ENCODE data around the gene SPOCD1.

SPOCD1 gene

GRCh38 chr1:31788825-31789256 is 27.0 kb downstream of the SPOCD1 start:
- DNase-seq (ENCODE audit: extremely low read depth in 1 of 2, low read depth in 1 of 2) = no peak

- peak; percentile 64 to 81 for DNase-seq (ENCODE audit: extremely low read depth in 1 of 2, low read depth in 1 of 2)
These were observed 27.5 kb downstream of the SPOCD1 start for GRCh38 chr1:31788138-31788824.

GRCh38 chr1:31787786-31788137 is 28.1 kb downstream of the SPOCD1 start:
- no peak for DNase-seq (ENCODE audit: extremely low read depth in 1 of 2, low read depth in 1 of 2)

- DNase-seq (ENCODE audit: extremely low read depth in 1 of 2, low read depth in 1 of 2) = no peak
These were observed 28.6 kb downstream of the SPOCD1 start for GRCh38 chr1:31787261-31787660.

GRCh38 chr1:31786366-31787060 is 29.3 kb downstream of the SPOCD1 start:
- no peak for DNase-seq (ENCODE audit: extremely low read depth in 1 of 2, low read depth in 1 of 2)

- DNase-seq (ENCODE audit: extremely low read depth in 1 of 2, low read depth in 1 of 2) = no peak
These were observed 29.9 kb downstream of the SPOCD1 start for GRCh38 chr1:31785947-31786290.

GRCh38 chr1:31785020-31785946 is 30.5 kb downstream of the SPOCD1 start:
- DNase-seq (ENCODE audit: extremely low read depth in 1 of 2, low read depth in 1 of 2) = no peak

- no peak for DNase-seq (ENCODE audit: extremely low read depth in 1 of 2, low read depth in 1 of 2)
These were observed 31.3 kb downstream of the SPOCD1 start for GRCh38 chr1:31784356-31785019.

GRCh38 chr1:31783846-31784245 is 32.0 kb downstream of the SPOCD1 start:
- no peak for DNase-seq (ENCODE audit: extremely low read depth in 1 of 2, low read depth in 1 of 2)

GRCh38 chr1:31782421-31783410 is 33.1 kb downstream of the SPOCD1 start:
- no peak for DNase-seq (ENCODE audit: extremely low read depth in 1 of 2, low read depth in 1 of 2)

GRCh38 chr1:31781756-31782371 is 34.0 kb downstream of the SPOCD1 start:
- no peak for DNase-seq (ENCODE audit: extremely low read depth in 1 of 2, low read depth in 1 of 2)

GRCh38 chr1:31781138-31781755 is 34.6 kb downstream of the SPOCD1 start:
- DNase-seq (ENCODE audit: extremely low read depth in 1 of 2, low read depth in 1 of 2) = no peak

GRCh38 chr1:31780632-31781031 is 35.2 kb downstream of the SPOCD1 start:
- DNase-seq (ENCODE audit: extremely low read depth in 1 of 2, low read depth in 1 of 2) = no peak

GRCh38 chr1:31779687-31780086 is 36.1 kb downstream of the SPOCD1 start:
- DNase-seq (ENCODE audit: extremely low read depth in 1 of 2, low read depth in 1 of 2) = no peak

GRCh38 chr1:31778763-31779488 is 36.9 kb downstream of the SPOCD1 start:
- DNase-seq (ENCODE audit: extremely low read depth in 1 of 2, low read depth in 1 of 2) = no peak

GRCh38 chr1:31776516-31776915 is 39.3 kb downstream of the SPOCD1 start:
- DNase-seq (ENCODE audit: extremely low read depth in 1 of 2, low read depth in 1 of 2) = no peak

GRCh38 chr1:31776032-31776431 is 39.8 kb downstream of the SPOCD1 start:
- DNase-seq (ENCODE audit: extremely low read depth in 1 of 2, low read depth in 1 of 2) = no peak

- DNase-seq (ENCODE audit: extremely low read depth in 1 of 2, low read depth in 1 of 2) = no peak
These were observed 40.4 kb downstream of the SPOCD1 start for GRCh38 chr1:31775210-31775999.
